Stimulated activated CD4-positive, alpha-beta T cell treated with anti-CD3 and anti-CD28 coated beads, Interleukin-2, amount 100 ng/mL, for 4 hours (primary cell): ENCODE data around the gene MAPK8IP1.
"Not testable (repeated sequence)": the region's sequence is repeated elsewhere in the genome, so short reads cannot be mapped to it uniquely, and the experiment has no call there.

Experiments used
- DNase-seq: peaks from one replicate; pipeline ENCODE4 v3.0.0-alpha.2; 2020; ENCODE audit warnings: low read depth

The MAPK8IP1 gene

GRCh38 chr11:45890886-45891550 is 5.6 kb downstream of the MAPK8IP1 start:
- DNase-seq: no peak

GRCh38 chr11:45892856-45893255 is 7.4 kb downstream of the MAPK8IP1 start:
- DNase-seq: no peak

DNA sequence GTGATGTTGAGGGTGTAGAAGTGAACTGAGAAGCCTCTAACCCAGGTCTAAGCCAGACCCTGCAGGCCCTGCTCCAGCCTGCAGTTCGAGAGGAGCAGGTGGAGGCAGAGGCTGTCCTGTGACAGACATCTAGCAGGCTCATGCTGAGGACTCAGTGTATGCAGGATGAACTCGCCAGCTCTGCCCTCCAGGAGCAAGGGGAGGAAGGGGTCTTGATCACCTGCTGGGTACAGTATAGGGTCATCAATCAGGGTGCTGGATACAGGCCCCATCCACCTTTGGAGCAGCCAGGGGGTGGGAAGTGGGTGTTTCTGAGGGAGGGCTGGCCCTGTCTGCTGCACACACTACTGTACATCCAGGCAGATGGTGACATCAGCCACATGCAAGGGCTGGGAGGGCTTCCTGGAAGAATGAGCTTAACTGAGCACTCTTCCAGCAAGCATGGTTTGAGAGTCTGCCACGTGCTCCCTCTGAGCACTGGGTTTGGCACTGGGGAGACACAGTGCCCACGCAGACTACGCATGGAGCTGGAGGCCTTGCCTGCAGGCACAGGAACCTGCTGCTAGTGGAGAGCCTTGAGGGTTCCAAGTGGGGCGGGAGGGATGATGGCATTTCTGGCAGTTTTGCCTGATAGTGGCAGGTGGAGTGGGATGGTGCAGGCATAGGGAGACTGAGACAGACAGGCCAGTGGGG is 9.2 kb downstream of the MAPK8IP1 start:
- no peak for DNase-seq

GRCh38 chr11:45895553-45896259 is 10.3 kb downstream of the MAPK8IP1 start:
- DNase-seq: no peak

- DNase-seq: no peak
Observed at GRCh38 chr11:45896422-45896984, 11.1 kb downstream of the MAPK8IP1 start.

- DNase-seq: no peak
Observed at GRCh38 chr11:45897556-45897955, 12.1 kb downstream of the MAPK8IP1 start.

GRCh38 chr11:45899086-45899447 is 13.6 kb downstream of the MAPK8IP1 start:
- DNase-seq: no peak

- peak; percentile 33 for DNase-seq
Observed at GRCh38 chr11:45899448-45900174, 14.2 kb downstream of the MAPK8IP1 start.

DNA sequence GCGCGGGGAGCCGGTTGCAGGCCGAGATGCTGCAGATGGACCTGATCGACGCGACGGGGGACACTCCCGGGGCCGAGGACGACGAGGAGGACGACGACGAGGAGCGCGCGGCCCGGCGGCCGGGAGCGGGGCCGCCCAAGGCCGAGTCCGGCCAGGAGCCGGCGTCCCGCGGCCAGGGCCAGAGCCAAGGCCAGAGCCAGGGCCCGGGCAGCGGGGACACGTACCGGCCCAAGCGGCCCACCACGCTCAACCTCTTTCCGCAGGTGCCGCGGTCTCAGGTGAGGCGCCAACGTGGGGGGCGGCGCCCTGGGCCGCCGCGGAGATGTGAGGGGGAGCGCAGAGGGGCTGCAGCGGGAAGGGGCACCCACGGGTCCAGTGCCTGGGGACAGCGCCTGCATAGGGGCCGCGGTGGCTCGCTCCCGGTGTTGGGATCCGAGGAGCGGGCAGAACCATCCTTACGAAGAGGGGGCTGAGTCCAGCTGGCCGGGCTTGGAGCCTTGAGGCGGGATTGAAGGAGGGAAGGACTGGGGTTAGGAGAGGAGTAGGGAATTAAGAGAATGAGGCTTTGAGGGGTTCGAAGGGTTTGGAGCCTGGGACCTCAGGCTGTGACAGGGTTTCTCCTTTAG is 14.8 kb downstream of the MAPK8IP1 start:
- DNase-seq: not testable (repeated sequence)

- no peak for DNase-seq
Observed at GRCh38 chr11:45900916-45901617, 15.6 kb downstream of the MAPK8IP1 start.

- no peak for DNase-seq
Observed at GRCh38 chr11:45901626-45902025, 16.2 kb downstream of the MAPK8IP1 start.

DNA sequence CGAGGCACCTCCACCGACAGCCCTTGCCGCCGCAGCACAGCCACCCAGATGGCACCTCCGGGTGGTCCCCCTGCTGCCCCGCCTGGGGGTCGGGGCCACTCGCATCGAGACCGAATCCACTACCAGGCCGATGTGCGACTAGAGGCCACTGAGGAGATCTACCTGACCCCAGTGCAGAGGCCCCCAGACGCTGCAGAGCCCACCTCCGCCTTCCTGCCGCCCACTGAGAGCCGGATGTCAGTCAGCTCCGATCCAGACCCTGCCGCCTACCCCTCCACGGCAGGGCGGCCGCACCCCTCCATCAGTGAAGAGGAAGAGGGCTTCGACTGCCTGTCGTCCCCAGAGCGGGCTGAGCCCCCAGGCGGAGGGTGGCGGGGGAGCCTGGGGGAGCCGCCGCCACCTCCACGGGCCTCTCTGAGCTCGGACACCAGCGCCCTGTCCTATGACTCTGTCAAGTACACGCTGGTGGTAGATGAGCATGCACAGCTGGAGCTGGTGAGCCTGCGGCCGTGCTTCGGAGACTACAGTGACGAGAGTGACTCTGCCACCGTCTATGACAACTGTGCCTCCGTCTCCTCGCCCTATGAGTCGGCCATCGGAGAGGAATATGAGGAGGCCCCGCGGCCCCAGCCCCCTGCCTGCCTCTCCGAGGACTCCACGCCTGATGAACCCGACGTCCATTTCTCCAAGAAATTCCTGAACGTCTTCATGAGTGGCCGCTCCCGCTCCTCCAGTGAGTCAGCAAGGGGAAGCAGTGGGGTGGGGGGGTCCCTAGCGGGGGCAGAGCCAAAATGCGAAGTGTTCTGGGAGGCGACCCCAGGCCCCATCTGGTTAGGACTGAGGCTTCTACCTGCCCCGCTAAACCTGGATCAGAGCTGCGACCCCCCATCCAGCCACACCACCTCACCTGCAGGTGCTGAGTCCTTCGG is 17.3 kb downstream of the MAPK8IP1 start:
- DNase-seq: no peak

DNA sequence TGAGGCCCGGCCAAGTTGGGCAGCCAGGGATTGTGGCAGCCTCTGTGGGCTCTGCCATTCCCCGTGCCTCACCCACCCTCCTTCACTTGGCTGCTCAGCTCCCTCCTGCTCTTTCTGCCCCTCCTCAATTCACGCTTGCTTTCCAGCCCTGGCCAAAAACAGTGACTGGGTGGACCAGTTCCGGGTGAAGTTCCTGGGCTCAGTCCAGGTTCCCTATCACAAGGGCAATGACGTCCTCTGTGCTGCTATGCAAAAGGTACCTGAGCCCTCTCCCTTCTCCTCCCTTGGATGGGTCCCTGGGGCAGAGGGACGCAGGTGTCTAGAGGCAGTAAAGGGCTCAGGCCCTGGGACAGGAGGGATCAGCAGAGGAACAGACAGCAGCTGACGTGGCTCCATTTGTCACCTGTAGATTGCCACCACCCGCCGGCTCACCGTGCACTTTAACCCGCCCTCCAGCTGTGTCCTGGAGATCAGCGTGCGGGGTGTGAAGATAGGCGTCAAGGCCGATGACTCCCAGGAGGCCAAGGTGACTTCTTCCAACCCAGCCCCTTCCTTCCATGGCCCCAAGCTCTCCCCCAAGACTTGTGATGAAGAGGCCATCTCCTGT is 19.0 kb downstream of the MAPK8IP1 start:
- DNase-seq: no peak

DNA sequence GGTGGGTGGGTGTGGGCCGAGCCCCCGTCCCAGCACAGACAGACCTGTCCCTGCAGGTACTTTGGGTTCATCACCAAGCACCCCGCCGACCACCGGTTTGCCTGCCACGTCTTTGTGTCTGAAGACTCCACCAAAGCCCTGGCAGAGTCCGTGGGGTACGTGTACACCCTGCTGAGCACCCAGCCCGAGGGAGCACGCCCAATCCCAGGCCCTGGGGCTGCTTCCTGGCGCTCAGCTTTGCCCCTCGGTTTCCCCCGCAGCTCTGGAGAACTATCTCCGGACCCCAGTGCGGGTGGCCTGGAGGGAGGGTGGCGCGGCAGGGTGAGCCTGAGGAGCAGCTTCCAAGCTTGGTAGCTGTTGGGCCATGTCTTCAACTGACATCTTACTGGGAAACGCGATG is 19.6 kb downstream of the MAPK8IP1 start:
- DNase-seq: no peak

DNA sequence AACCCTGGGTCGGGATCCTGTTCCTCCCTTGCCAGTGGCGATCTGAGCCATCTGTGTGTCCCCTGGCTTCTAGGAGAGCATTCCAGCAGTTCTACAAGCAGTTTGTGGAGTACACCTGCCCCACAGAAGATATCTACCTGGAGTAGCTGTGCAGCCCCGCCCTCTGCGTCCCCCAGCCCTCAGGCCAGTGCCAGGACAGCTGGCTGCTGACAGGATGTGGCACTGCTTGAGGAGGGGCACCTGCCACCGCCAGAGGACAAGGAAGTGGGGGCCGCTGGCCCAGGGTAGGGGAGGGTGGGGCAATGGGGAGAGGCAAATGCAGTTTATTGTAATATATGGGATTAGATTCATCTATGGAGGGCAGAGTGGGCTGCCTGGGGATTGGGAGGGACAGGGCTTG is 20.1 kb downstream of the MAPK8IP1 start:
- DNase-seq: not testable (repeated sequence)

DNA sequence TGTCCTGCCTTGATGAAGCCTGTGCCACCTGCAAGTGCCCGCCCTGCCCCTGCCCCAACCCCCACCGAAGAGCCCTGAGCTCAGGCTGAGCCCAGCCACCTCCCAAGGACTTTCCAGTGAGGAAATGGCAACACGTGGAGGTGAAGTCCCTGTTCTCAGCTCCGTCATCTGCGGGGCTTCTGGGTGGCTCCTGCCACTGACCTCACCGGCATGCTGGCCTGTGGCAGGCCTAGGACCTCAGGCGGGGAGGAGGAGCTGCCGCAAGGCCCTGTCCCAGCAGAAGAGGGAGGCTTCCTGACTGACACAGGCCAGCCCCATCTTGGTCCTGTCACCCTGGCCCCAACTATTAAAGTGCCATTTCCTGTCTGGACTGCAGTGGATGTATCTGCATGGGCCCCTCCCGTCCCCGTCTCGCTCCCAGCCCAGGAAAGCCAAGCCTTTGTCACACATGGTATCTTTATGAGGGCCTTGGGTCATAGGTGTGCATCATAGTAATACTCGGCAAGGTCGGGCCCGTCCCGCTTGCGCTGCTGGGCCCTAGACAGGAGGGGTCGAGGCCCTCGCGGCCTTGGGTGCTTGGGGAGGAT is 20.7 kb downstream of the MAPK8IP1 start:
- no peak for DNase-seq

- DNase-seq: no peak
Observed at GRCh38 chr11:45906965-45907611, 21.6 kb downstream of the MAPK8IP1 start, which contains the start of gene FREY1. Gene FREY1 (minus strand): TSS chr11:45907271. CDS start chr11:45907245, 26 bp downstream.

DNA sequence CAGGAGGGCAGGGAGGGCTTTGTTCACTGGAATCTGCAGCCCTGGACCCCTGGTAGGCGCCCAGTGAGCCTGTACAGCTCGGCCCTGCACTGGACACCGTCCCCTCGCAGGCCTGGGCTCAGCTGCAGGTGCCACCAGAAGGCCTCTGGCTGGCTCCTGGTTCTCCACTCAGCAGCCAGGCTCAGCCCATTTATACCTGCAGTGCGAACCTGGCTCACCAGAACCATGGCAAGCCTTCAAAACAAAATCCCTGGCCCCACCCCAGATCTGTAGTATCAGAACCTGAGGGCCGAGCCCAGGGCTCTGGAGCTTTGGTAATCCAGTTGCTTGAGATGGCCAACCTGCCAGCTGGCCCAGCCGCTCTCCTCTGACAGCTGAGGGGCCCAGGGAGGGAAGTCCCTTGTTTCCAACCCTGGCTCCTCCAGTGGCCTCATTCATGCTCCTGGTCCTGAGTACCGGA is 22.5 kb downstream of the MAPK8IP1 start:
- no peak for DNase-seq
